GM18505 (cell line): ENCODE data around the gene TRIM14.

Source experiments
- ATAC-seq: cut with Tn5 transposase; IDR thresholded peaks from one replicate; pipeline ENCODE4 v1.9.1; 2021; ENCODE audit not compliant: unreplicated experiment
- POLR2A ChIP-seq: IDR thresholded peaks from 4 replicates; pipeline ENCODE4 v1.6.1; 2011; ENCODE audit warnings: borderline replicate concordance; ENCODE audit not compliant: insufficient read depth, insufficient read length; ENCODE audit errors: extremely low read depth

TRIM14 gene

GRCh38 chr9:98107926-98108325 is 11.1 kb downstream of the TRIM14 start:
- ATAC-seq: no peak
- TF ChIP-seq POLR2A: no peak

- TF ChIP-seq POLR2A: no peak
- no peak for ATAC-seq
These were observed 14.0 kb downstream of the TRIM14 start for GRCh38 chr9:98105006-98105405.

- TF ChIP-seq POLR2A: no peak
- no peak for ATAC-seq
These were observed 14.6 kb downstream of the TRIM14 start for GRCh38 chr9:98104445-98104881.

- peak; percentile 46 for TF ChIP-seq POLR2A
- peak; percentile 87 for ATAC-seq
These were observed 17.2 kb downstream of the TRIM14 start for GRCh38 chr9:98101868-98102273.

- ATAC-seq: no peak
- TF ChIP-seq POLR2A: no peak
These were observed 17.6 kb downstream of the TRIM14 start for GRCh38 chr9:98101416-98101815.

- TF ChIP-seq POLR2A: no peak
- ATAC-seq: no peak
These were observed 18.6 kb downstream of the TRIM14 start for GRCh38 chr9:98100456-98100855.

GRCh38 chr9:98099898-98100297 is 19.1 kb downstream of the TRIM14 start:
- TF ChIP-seq POLR2A: no peak
- ATAC-seq: no peak

- no peak for TF ChIP-seq POLR2A
These were observed 19.7 kb downstream of the TRIM14 start for GRCh38 chr9:98099346-98099745.

GRCh38 chr9:98097836-98098235 is 21.2 kb downstream of the TRIM14 start:
- no peak for ATAC-seq
- TF ChIP-seq POLR2A: no peak

More at GRCh38 chr9:98099346-98099745, 19.7 kb downstream of the TRIM14 start:
- ATAC-seq: no peak

- ATAC-seq: no peak
- TF ChIP-seq POLR2A: no peak
These were observed 22.9 kb downstream of the TRIM14 start for GRCh38 chr9:98096091-98096490.

- TF ChIP-seq POLR2A: no peak
- ATAC-seq: no peak
These were observed 23.6 kb downstream of the TRIM14 start for GRCh38 chr9:98095401-98095800.

- TF ChIP-seq POLR2A: no peak
These were observed 24.2 kb downstream of the TRIM14 start for GRCh38 chr9:98094851-98095250.

GRCh38 chr9:98094316-98094715 is 24.7 kb downstream of the TRIM14 start:
- TF ChIP-seq POLR2A: no peak
- ATAC-seq: no peak

More at GRCh38 chr9:98094851-98095250, 24.2 kb downstream of the TRIM14 start:
- no peak for ATAC-seq

GRCh38 chr9:98092613-98092931 is 26.4 kb downstream of the TRIM14 start:
- no peak for TF ChIP-seq POLR2A
- ATAC-seq: no peak
